ENCODE measurements around the gene KCNT2.
"Not testable (repeated sequence)": the region's sequence is repeated elsewhere in the genome, so short reads cannot be mapped to it uniquely, and the experiment has no call there.

Gene KCNT2

GRCh38 chr1:196608390-196609369 lies at the start of gene KCNT2:
KCNT2 (minus strand) TSS chr1:196608440; CDS start chr1:196608309, 131 bp downstream.
- peak; percentile 99 for DNase-seq

GRCh38 chr1:196655494-196655893 lies 47.3 kb upstream of the KCNT2 start:
- no peak for DNase-seq

GRCh38 chr1:196655071-196655470 lies 46.8 kb upstream of the KCNT2 start:
- no peak for DNase-seq

GRCh38 chr1:196654271-196654670 lies 46.0 kb upstream of the KCNT2 start:
- no peak for DNase-seq

- no peak for DNase-seq
Measured at GRCh38 chr1:196651637-196652215, 43.5 kb upstream of the KCNT2 start, which contains the start of gene CFH. CFH (plus strand) TSS chr1:196652043; CDS start chr1:196652118, 75 bp downstream.

- no peak for DNase-seq
Measured at GRCh38 chr1:196651079-196651478, 42.8 kb upstream of the KCNT2 start.

GRCh38 chr1:196650403-196650802 lies 42.2 kb upstream of the KCNT2 start:
- peak; percentile 37 for DNase-seq

- DNase-seq, result no peak
Measured at GRCh38 chr1:196649990-196650389, 41.8 kb upstream of the KCNT2 start.

GRCh38 chr1:196640976-196641375 lies 32.7 kb upstream of the KCNT2 start:
- no peak for DNase-seq

- DNase-seq, result not testable (repeated sequence)
Measured at GRCh38 chr1:196639291-196639690, 31.1 kb upstream of the KCNT2 start.

GRCh38 chr1:196638466-196638865 lies 30.2 kb upstream of the KCNT2 start:
- DNase-seq, result no peak

GRCh38 chr1:196637606-196638005 lies 29.4 kb upstream of the KCNT2 start:
- DNase-seq, result no peak

- no peak for DNase-seq
Measured at GRCh38 chr1:196628838-196629237, 20.6 kb upstream of the KCNT2 start.

- DNase-seq, result no peak
Measured at GRCh38 chr1:196623079-196623478, 14.8 kb upstream of the KCNT2 start.

GRCh38 chr1:196619721-196620120 lies 11.5 kb upstream of the KCNT2 start:
- DNase-seq, result no peak

- no peak for DNase-seq
Measured at GRCh38 chr1:196611873-196612272, 3.6 kb upstream of the KCNT2 start.

- DNase-seq, result no peak
Measured at GRCh38 chr1:196609370-196609737, 1.1 kb upstream of the KCNT2 start.

GRCh38 chr1:196607981-196608380 lies 259 bp downstream of the KCNT2 start:
- DNase-seq, result peak; percentile 91

GRCh38 chr1:196603651-196604050 lies 4.6 kb downstream of the KCNT2 start:
- no peak for DNase-seq

GRCh38 chr1:196598942-196599748 lies 9.1 kb downstream of the KCNT2 start:
- peak; percentile 90 for DNase-seq

- peak; percentile 73 for DNase-seq
Measured at GRCh38 chr1:196594700-196595099, 13.5 kb downstream of the KCNT2 start.

GRCh38 chr1:196593955-196594354 lies 14.3 kb downstream of the KCNT2 start:
- peak; percentile 93 for DNase-seq

- no peak for DNase-seq
Measured at GRCh38 chr1:196590959-196591358, 17.3 kb downstream of the KCNT2 start.

Measured in NCI-H69 (cell line).